Activated CD8-positive, alpha-beta memory T cell treated with anti-CD3 and anti-CD28 coated beads, Interleukin-2, amount 50 U/mL, for 1 hour (primary cell): ENCODE measurements around the gene MMAB.

ENCODE experiments used
- DNase-seq: peaks from one replicate; pipeline ENCODE4 v3.0.0-alpha.2; 2020; ENCODE audit errors: extremely low read depth

The MMAB gene

DNA sequence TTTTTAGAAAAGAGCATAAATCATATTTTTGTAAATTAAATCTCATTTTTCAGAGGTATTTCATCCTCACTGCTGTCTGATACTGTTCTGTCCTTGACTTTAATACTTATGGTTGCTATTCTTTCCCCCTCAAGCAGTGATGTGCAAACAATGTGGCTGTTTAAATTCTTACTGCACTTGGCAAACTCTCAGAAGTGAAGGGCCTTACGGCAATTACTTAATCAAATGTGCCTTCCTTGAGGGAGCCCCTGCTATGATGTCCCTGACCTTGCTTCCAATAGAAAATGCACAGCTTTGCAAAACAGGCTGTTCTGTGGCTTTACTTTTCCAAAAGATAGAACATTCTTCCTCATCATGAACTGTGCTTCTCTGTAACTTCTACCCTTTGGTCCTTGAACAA, 60.7 kb downstream of the MMAB start:
- no peak for DNase-seq

DNA sequence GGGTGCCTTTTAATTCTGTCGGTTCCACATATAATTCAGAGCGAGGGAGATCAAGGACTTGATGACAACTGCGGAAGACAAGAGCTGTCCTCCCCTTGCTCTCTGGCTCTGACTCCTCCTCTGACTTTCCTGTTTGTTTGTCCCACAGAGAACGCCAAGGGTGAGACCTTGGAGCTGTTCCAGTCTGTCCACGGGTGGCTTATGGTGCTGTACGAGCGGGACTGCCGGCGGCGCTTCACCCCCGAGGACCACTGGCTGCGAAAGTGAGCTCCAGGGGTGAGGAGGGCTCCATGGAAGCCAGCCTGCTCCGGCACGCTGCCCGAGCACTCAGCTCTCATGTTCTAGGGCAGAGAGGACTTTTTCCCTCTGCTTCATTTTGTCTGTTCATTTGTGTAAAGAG, 63.1 kb downstream of the MMAB start:
- DNase-seq: no peak

DNA sequence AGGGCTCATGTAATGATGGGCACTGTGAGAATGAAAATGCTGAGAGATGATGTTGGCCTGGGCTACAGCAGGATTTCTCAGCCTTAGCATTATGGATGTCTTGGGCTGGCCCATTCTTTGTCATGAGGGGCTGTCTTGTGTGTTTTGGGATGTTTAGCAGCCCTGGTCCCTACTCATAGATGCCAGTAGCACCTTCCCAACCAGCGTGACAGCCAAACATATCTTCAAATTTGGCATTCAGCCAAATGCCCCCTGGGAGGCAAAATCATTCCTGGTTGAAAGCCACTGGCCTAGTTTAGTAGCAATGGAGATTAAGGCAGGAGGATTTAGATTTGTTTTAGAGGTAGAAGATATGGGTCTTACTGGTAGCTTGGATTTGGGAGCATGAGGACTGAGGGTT, 69.2 kb downstream of the MMAB start:
- DNase-seq: no peak
